ENCODE data around the gene CHCHD3.

The CHCHD3 gene

DNA sequence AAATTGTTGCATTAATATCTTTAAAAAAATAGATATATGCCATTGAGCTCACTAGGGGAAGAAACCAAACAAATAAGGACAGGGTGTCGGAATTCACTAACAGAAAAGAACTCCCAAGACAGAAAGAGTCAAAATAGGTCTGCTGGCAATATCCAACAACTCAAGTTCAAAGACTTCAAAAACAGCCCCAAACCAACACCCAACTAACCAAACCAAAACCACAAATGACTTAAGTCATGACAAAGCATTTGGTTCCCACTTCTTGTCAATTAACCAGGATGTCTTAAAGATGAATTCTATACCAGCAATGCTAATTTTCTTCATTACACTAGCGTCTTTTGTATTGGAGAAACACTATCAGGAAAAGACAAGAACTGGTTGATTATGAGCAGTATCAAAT lies 256.7 kb downstream of the CHCHD3 start:
- TF ChIP-seq, protein P1, sequence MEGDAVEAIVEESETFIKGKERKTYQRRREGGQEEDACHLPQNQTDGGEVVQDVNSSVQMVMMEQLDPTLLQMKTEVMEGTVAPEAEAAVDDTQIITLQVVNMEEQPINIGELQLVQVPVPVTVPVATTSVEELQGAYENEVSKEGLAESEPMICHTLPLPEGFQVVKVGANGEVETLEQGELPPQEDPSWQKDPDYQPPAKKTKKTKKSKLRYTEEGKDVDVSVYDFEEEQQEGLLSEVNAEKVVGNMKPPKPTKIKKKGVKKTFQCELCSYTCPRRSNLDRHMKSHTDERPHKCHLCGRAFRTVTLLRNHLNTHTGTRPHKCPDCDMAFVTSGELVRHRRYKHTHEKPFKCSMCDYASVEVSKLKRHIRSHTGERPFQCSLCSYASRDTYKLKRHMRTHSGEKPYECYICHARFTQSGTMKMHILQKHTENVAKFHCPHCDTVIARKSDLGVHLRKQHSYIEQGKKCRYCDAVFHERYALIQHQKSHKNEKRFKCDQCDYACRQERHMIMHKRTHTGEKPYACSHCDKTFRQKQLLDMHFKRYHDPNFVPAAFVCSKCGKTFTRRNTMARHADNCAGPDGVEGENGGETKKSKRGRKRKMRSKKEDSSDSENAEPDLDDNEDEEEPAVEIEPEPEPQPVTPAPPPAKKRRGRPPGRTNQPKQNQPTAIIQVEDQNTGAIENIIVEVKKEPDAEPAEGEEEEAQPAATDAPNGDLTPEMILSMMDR (IDR thresholded peaks at IDR 0.05; ENCODE audit: extremely low read depth, insufficient read depth, missing control alignments): no peak
- no peak for DNase-seq (ENCODE audit: low spot score)
- in situ Hi-C loops (cut with MboI; ENCODE audit: low pct_unique_long_range_greater_than_20kb, low sequenced_read_pairs, unreplicated experiment): no loop called here

DNA sequence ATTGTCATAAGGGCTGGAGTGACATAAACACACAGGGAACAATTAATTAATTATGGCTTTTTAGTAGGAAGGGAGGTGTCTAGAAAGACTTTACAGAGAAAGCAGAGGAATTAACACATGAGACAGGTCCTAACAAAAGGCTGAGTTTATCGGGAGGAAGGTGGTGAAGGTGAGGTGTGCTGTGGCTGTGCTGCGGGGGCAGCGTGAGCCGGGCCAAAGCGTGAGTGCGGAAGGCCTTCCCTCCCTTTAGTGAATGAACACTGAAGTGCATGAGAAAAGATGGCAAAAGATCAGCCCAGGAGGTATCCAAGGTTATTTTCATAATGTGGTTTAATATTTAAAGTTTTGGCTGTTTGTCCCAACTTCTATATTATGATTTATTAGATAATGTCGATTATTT lies 262.2 kb downstream of the CHCHD3 start:
- no peak for DNase-seq (ENCODE audit: low spot score)
- TF ChIP-seq, protein P1 (IDR thresholded peaks at IDR 0.05; ENCODE audit: extremely low read depth, insufficient read depth, missing control alignments): no peak
- in situ Hi-C loops (cut with MboI; ENCODE audit: low pct_unique_long_range_greater_than_20kb, low sequenced_read_pairs, unreplicated experiment): no loop called here

DNA sequence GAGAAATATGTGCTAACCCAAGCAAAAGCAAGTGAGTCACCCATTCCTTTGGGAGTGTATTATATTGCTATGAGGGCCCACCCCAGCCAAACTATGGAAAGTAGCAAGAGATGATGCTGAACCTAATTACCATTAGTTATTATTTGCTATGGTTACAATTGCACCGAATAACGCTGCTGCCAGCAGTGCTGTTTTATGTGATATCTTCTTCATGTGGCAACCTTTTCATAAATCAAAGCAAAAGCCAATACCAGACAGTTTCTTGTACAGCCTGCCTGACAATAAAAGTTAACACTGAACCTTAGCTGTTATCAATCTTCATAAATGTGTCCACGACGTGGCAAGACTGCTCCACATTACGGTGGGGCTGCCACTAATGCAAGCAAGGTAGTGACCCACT lies 263.9 kb downstream of the CHCHD3 start:
- TF ChIP-seq, protein P1 (IDR thresholded peaks at IDR 0.05; ENCODE audit: extremely low read depth, insufficient read depth, missing control alignments): no peak
- in situ Hi-C loops (cut with MboI; ENCODE audit: low pct_unique_long_range_greater_than_20kb, low sequenced_read_pairs, unreplicated experiment): no loop called here
- DNase-seq (ENCODE audit: low spot score): no peak

DNA sequence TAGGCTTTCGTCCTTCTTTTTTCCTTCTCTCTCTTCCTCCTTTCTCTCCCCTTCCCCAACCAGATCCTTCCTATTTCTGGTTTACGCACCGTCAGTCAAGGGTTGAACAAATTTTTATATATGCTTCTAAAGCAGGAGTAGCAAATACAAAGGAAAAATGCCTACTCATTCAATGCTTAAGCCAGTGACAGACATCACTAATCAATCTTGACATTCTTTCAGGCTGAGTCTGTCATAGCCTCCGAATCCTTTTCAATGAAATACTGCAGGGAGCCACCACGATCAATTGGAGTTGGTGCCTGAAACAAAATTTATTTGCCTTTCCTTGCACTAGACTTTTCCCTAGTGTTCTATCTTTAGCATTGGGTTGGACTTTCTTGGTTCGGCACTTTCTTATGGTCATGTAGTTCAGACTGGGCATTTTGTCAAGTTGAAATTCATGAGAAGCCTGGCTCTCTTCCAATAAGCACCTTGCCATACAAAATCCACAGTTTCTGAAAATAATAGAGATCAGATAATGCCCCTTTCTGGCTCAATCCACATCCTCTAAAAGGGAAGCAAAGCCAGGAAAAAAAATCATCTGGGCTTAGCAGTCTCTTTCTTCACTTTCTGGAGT lies 266.1 kb downstream of the CHCHD3 start:
- in situ Hi-C loops (cut with MboI; ENCODE audit: low pct_unique_long_range_greater_than_20kb, low sequenced_read_pairs, unreplicated experiment): no loop called here
- no peak for DNase-seq (ENCODE audit: low spot score)
- TF ChIP-seq, protein P1 (IDR thresholded peaks at IDR 0.05; ENCODE audit: extremely low read depth, insufficient read depth, missing control alignments): no peak

DNA sequence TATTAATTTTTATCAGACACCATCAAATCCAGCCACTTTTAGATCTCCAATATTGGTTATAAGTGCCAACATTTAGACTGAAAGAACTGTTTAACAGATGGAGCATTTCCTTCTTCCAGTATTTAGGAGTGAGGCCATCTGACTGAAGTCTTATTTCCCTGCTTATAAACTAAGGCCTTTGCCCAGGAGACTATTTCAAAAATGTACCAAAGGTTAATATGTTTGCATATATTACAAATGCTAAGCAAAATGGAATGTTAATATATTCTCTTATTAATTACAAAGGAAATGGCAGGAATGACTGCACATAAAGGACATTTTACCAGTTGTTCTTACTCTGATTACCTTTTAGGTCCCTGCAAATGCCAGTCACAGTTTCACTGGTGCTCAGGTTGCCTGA lies 266.8 kb downstream of the CHCHD3 start:
- DNase-seq (ENCODE audit: low spot score): no peak
- in situ Hi-C loops (cut with MboI; ENCODE audit: low pct_unique_long_range_greater_than_20kb, low sequenced_read_pairs, unreplicated experiment): no loop called here
- TF ChIP-seq, protein P1 (IDR thresholded peaks at IDR 0.05; ENCODE audit: extremely low read depth, insufficient read depth, missing control alignments): no peak

DNA sequence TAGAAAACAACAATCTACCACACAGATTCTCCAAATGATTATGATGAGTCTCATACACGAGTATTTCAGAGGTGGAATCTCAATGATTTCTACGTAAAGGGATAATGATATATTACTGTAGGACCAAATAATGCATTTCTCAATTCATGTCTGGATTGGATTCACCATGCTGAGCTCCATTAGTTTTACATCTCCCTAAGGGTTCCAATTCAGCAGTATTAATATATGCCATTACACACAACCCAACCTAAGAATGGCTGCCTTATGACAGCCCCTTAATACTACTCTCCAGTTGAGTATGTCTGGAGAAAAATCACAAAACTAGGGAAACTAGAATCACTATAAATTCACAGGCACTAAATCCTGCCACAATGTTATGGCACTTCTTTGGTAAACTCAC lies 271.3 kb downstream of the CHCHD3 start:
- in situ Hi-C loops (cut with MboI; ENCODE audit: low pct_unique_long_range_greater_than_20kb, low sequenced_read_pairs, unreplicated experiment): no loop called here

More for the DNA sequence above, 271.3 kb downstream of the CHCHD3 start:
- TF ChIP-seq, protein P1 (IDR thresholded peaks at IDR 0.05; ENCODE audit: extremely low read depth, insufficient read depth, missing control alignments): no peak
- DNase-seq (ENCODE audit: low spot score): no peak

Measured in GM13977 (cell line).